ENCODE data around the gene THAP12. TPM values are rescaled to one million over a fixed set of nuclear protein-coding genes. Genes with fewer than 3 reads are reported as not detected.

Gene THAP12
- total and polyA plus RNA-seq, 10 of the 15 experiments (the other 5 are each of a cell fraction or from before 2014, with no cell fraction given) = 12.6 to 45.6 (median 22.3) TPM

GRCh38 chr11:76380159-76380976 lies 564 bp downstream of the THAP12 start (continued):
- TF ChIP-seq ATF2 (IDR thresholded peaks at IDR 0.05; ENCODE audit: low read length) = no peak
- TF ChIP-seq HCFC1 (IDR thresholded peaks at IDR 0.05; ENCODE audit: low read length) = no peak
- 0 out of 2 replicates have a peak, but pooled peaks have one; percentile 75 for TF ChIP-seq NFXL1 (IDR thresholded peaks at IDR 0.05; ENCODE audit: borderline replicate concordance)
- TF ChIP-seq ZBTB4 (CRISPR knock-in tag; IDR thresholded peaks at IDR 0.05) = no peak
- TF ChIP-seq YY1 (IDR thresholded peaks at IDR 0.05; ENCODE audit: low read depth, low read length) = no peak
- TF ChIP-seq CBFB (IDR thresholded peaks at IDR 0.05; ENCODE audit: low read depth) = no peak
- no peak for TF ChIP-seq ZNF207 (IDR thresholded peaks at IDR 0.05; ENCODE audit: borderline replicate concordance)
- no peak for TF ChIP-seq MLLT1 (IDR thresholded peaks at IDR 0.05)
- TF ChIP-seq KAT2A (conservative IDR thresholded peaks at IDR 0.05; ENCODE audit: control insufficient read depth, low read depth, low read length) = no peak
- TF ChIP-seq SMARCA5 (IDR thresholded peaks at IDR 0.05) = peak; percentile 72; the same call in 1 of the 2 replicates
- TF ChIP-seq IKZF2 (IDR thresholded peaks at IDR 0.05) = no peak
- no peak for TF ChIP-seq BRCA1 (IDR thresholded peaks at IDR 0.05; ENCODE audit: low read depth, low read length)
- TF ChIP-seq CHD2 (IDR thresholded peaks at IDR 0.05; ENCODE audit: borderline replicate concordance, low read depth, low read length) = no peak
- TF ChIP-seq SMAD5 (IDR thresholded peaks at IDR 0.05; ENCODE audit: low read depth) = no peak
- TF ChIP-seq ESRRA (IDR thresholded peaks at IDR 0.05; ENCODE audit: low read length) = no peak
- TF ChIP-seq EGR1 (IDR thresholded peaks at IDR 0.05; ENCODE audit: borderline replicate concordance in 1 of 2, low read depth in 2 of 2, low read length in 2 of 2) = peak in 1 of 2 experiments; percentile 33; a peak in 1 of 3 replicates
- no peak for TF ChIP-seq FOXK2 (IDR thresholded peaks at IDR 0.05)

All from GM12878 (cell line).